GM18520 (cell line): ENCODE measurements around the gene TSHZ2.
"Not testable (repeated sequence)": the region's sequence is repeated elsewhere in the genome, so short reads cannot be mapped to it uniquely, and the experiment has no call there.

ENCODE experiments used
- ATAC-seq: cut with Tn5 transposase; IDR thresholded peaks from one replicate; pipeline ENCODE4 v1.9.1; 2021; ENCODE audit not compliant: unreplicated experiment

The TSHZ2 gene

DNA sequence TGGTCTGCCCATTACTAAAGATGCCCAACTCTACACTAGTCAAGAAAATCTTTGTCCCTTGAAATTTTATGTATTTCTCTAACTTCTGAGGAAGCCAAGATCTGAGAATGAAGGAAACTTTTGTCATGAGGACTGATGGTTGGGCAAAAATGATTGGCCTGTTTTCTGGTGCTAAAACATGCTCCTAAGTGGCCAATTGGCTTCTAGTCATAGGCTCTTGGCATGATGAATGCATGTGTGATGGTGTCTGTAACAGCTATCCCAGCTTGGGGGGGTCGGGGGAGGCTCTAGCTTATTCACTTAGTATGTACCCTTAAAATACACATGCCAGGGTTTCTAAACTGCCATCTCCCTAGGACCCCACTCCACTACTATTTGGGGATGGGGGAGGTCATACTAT, 392.9 kb downstream of the TSHZ2 start:
- no peak for ATAC-seq

DNA sequence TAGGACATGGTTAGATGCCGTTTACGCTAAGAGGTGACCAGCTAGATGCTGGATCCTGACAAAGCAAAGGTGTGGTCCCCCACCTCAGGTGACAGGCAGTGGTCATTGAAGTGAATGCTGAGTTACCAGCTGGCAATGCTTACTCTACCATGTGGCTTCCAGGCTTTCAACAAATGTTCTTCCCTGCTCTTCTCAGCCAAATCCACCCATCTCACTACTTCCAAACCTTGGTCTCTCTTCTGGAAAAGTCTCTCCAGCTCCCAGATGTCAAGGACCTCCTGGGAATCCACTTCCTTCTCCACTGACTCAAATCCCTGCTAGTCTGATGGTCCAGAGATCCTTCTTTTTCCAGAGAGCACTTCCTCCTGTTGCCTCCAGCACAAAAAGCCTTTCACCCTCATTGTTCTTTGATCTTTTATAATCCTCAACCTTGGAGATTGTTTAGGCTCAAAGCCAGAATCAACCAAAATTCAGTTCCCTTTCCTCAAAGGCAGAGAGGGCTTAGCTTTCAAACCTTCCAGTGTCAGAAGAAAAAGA, 393.4 kb downstream of the TSHZ2 start:
- no peak for ATAC-seq

DNA sequence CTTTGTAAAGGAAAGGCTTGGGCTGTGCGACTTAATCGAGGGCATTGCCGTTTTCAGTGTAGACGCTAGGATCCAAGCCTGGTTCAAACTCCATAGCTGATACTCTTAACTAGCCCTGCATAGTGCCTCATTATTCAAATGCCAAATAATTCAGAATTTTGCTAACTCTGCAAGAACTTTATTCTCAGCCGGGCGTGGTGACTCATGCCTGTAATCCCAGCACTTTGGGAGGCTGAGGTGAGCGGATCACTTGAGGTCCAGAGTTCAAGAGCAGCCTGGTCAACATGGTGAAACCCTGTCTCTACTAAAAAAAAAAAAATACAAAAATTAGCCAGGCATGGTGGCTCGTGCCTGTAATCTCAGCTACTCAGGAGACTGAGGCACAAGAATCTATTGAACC, 394.8 kb downstream of the TSHZ2 start:
- not testable (repeated sequence) for ATAC-seq

DNA sequence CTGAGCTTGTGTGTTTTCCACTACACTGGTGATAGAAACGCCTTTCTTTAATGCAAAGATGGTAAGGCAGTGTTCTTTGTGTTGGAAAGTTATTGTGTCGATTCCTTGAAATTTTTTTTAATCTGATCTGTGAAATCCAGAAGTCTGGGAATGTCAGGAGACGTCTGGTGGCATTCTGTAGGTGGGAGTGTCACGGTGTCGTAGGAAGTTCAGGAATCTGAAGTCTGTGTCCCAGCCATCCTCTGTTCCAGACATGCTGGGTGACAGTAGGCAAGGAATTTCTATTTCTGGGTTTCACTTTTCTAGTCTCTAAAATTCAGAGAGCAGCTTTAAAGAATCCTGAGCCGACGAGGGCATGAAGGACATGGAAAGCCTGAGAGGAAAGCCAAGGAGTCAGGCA, 397.7 kb downstream of the TSHZ2 start:
- no peak for ATAC-seq

DNA sequence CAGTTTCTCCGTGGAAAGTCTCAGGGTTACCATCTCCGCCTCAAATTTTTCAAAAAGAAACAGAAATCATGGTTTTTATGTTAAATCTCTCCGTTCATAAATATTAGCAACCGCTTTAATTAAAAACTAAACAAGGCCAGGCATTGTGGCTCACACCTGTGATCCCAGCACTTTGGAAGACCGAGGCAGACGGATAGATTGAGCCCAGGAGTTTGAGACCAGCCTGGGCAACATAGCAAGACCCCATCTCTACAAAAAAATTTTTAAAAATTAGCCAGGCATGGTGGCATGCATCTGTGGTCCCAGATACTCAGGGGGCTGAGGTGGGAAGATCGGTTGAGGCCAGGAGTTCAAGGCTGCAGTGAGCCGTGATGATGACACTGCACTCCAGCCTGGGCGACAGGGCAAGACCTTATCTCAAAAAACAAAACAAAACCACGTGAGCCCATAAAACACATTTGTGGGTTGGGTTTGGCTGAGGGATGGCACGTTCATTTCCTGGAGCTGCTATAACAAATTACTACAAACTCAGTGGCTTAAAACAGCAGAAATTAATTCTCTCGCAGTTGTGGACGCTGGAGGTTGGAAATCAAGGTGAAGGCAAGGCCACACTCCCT, 398.3 kb downstream of the TSHZ2 start:
- no peak for ATAC-seq

DNA sequence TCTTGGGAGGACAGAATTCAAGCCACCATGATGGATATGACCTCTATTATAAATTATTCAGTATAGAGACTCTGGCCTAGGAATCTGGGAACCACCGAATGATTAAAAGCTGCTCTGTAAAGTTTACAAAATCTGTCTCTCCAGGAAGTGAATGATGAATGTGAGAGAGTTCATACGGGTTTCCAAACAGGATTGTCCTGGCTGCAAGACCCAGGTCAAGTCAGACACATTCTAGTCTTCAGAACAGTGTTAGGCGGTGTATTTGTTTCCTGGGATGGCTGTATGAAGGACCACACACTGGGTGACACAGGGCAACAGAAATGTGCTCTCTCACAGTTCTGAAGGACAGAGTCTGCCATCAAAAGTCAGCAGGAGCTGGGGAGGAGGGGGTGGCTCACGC, 399.1 kb downstream of the TSHZ2 start:
- ATAC-seq, result no peak

DNA sequence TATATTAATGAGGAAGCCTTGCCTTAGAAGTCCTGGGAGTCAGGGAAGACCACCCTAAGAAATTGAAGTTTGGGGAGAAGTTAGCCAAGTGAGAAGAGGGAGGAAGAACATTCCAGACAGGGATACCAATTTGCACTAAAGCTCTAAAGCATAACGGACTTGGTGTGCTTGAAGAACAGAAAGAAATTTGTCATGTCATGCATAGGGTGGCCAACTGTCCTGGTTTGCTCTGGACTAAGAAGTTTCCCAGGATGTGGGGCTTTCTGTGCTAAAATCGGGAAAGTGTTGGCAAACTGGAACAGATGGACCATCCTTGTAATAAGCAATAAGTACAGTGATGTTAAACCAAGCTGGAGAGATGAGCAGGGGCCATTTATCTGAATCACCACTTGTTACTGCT, 403.9 kb downstream of the TSHZ2 start:
- no peak for ATAC-seq

DNA sequence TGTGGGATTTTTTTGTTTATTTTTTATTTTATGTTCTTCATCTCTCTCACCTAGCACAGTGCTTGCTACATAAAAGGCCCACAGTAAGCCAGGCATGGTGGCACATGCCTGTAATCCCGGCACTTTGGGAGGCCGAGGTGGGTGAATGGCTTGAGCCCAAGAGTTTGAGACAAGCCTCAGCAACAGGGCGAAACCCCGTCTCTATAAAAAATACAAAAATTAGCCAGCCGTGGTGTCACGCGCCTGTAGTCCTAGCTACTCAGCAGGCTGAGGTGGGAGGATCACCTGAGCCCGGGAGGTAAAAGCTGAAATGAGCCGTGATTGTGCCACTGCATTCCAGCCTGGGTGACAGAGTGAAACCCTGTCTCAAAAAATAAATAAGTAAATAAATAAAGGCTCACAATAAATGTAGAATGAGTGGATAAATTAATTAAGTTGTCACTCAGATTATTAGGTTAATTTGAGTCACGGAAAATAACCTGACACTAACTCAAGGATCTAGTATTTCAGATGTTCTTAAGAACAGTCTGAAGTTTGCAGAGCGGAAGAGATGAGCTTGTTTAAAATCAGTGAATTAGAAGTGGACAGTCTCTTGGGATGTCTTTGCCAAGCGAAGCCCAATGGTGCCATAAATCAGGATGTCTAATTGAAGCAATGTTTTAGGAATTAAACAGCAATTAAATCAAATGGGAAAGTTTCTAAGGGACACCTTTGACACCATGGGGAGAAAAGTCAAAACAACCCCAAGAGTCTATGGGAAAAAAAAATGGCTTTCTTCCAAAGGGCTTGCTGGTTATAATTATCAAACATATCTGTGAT, 407.1 kb downstream of the TSHZ2 start:
- ATAC-seq, result no peak

DNA sequence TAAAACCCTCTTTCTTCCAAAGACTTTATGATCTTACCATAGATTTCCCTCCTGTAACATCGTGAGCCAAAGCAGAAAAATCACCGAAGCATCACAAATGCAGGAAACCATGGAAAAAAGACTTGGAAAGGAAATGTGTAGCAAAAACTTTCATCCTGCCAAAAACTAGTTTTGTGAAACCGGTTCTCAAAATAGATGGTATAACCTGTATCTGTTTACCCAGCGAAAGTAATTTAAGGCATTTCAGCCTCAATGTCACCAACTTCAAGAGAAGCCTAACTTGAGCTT, 407.6 kb downstream of the TSHZ2 start:
- no peak for ATAC-seq

DNA sequence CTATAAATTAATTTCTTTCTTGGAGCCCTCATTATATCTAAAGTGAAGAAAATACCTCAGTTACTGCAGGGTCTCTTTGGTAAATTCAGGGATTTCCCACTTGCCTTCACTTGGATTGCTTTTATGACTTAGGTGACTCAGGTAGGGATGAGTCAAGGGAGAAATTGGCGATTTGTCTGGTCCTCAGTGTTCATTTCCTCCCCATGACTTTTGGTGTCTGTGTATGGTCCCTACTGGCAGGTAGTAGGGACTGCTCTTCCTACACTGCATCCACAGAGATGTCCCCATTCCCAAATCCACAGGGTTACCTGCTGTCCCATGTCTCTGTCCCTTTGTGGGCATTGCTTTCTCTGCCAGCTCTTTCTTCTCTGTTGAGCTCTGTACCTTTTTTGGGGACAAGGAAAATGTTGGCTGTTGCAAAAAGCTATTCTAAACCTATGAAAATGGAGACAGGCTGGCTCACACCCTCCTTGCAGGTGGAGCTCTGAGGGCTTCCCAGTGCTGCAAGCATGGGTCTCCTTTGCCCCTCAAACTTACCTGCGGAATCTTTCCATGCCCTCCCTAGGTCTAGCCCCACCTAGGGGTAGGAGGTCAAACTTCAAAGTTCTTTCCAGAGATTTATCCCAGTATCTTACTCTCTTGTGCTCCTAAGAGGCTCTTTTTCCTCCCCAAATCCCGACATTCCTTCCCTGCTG, 409.6 kb downstream of the TSHZ2 start:
- ATAC-seq, result no peak

DNA sequence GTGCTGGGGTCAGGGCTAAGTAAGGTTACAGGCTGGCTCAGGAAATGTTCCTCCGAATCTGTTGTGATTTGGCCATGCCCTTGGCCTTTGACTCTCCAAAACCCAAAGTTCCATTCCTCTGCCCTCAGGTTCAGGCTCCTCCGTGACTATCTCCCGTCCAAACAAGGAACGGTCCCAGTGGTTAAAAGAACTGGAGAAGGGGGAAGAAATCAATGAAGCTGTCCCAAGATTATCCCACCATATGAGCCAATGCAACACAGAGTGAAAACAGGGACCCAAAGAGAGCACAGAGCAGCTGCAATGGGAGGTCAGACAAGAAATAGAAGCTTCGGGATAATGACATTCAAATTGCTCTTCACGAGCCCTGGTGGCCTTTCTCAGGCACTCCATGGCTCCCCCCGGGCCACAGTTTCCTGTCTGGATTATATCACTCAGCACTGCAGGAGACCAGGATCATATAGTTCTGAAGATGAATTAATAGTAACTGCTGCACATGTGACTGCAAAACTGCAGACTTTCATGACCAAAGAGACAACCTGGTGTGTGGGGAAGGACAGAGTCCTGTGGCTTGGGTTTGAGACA, 410.2 kb downstream of the TSHZ2 start:
- ATAC-seq, result no peak

DNA sequence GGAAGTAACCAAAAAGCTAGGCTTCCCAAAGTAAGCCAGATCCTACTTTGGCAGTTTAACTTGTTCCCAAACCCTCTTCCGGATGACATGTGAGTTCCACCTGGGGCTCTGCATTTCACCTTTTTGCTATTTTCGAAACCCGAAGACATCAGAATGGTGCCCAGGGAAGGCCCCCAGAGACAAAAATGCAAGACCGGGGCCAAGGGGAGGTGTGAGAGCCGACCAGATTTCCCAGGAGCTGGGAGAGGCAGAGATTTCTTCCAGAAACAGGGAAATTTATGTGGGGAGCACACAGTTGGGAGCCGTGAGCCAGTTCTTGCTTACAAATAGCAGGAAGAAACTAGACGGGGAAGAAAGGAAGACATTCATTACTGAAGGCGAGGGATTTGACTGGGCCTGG, 411.8 kb downstream of the TSHZ2 start:
- no peak for ATAC-seq

DNA sequence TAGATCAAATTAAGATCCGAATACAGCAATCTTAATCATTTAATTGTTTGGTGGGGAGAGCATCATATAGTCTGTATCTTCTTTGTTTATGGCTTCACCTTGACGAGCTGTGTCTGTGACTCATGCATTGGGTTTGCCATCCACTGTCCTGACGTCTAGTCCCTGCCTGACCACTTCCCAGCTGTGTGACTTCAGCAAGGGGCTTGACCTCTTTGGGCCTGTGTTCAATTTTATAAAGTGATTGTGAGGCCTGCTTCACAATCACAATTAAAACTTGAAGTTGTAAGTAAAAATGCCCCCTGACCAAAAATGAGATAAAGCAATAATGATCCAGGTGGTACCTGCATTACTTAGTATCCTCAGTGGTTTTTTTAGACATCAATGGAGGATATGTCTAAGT, 412.2 kb downstream of the TSHZ2 start:
- no peak for ATAC-seq

DNA sequence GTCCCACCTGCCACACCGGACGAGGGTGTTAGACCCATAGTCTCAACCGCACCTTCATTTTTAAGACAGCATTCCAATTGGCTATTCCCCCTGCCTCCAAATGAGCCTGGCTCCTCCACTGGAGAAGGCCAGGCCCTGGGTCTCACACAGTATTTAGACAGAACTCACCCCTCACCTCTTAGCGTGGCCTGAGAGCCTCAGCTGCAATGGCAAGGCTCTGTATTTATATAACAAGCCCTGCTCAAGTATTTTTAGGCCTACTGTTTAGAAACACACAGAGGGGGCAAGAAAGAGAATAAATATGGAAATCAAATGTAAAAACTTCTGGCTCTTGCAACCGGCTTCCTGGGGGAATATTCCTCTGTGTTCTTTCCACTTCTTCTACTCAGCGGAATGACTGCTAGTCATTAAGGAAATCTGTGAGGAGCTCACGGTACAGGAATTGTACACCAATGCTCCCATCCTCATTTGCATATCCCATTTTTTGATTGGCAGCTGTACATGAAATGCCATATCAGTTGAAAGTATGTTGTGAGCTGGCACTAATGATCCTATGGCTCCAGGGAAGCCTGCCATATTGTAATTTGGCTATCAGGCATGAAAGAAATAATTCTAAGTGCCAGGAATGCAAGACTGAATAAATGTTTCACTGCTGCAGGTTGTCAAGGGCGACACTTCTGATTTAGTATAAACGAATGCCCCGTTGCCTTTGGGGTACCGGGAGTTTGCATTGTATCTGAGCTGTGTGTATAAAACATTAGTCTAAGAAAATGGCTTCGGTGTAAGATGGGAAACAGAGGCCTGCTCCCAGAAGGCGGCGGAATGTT, 414.0 kb downstream of the TSHZ2 start:
- ATAC-seq, result no peak

DNA sequence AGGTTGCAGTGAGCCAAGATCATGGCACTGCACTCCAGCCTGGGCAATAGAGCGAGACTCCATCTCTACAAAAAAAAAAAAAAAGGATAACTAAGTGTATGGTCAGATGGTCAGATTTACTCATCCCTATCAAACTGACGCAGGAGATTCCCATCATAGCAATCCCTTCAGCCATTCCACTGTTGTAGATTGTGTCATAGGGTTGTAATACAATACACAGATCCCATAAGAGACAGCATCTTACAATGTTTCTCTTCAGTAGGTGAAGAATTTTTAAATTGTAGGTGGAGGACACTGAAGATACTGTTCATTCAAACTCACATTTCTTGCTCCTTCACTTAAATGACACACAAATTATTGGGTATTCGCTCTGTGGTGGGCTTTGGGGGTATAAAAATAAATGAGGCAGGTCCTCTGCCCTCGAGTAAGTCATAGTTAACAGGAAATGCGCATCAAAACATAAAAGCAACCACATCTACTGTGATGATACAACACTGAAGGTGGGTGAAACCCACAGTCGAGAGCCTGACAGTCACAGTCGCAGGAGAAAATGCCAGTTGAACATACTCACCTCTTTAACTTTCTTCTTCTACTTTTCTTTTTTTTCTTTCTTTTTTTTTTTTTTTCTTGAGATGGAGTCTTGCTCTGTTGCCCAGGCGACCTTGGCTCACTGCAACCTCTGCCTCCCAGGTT, 416.0 kb downstream of the TSHZ2 start:
- no peak for ATAC-seq

DNA sequence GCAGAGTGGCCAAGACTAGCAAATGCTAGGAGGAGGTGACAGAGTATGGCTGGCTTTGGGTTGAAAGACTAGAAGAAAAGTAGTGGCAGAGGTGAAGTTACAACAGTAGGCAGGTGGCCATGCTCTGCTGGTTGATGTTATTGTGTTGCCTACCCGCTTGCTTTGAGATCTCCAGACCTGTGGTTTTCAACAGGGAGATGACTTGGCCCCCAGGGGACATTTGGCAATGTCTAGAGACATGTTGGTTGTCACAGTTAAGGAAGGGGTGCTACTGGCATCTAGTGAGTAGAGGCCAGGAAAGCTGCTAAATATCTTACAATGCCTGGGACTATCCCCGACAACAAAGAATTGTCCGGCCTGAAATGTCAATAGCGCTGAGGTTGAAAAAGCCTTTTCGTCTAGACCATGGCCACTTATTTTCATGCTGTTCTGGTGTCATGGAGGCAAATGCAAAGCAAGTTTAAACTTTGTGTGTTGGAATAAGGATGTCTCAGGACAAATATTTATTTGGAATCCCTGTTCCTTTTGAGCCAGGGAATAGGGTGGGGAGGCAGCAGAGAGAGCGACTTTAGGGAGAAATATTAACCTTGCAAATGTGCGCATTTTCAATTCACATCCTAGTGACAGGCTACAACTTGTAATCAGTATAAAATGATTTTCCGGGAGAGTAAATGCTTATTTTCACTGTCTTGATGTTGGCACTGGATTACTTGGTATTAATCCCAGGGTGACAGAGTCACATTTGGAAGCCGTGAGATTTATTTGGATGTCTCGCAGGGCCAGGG, 417.6 kb downstream of the TSHZ2 start:
- ATAC-seq, result no peak

DNA sequence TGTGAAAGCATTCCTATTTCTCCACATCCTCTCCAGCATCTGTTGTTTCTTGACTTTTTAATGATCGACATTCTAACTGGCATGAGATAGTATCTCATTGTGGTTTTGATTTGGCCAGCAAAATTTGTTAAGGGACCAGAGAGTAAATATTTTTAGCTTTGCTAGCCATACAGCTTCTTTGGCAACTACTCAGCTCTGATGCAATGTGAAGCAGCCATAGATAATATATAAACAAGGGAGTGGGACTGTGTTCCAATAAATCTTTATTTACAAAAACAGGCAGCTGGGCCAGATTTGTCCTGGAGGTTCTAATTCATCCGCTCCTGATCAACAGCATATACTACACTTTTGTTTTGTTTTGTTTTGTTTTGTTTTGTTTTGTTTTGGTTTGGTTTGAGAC, 418.6 kb downstream of the TSHZ2 start:
- no peak for ATAC-seq

DNA sequence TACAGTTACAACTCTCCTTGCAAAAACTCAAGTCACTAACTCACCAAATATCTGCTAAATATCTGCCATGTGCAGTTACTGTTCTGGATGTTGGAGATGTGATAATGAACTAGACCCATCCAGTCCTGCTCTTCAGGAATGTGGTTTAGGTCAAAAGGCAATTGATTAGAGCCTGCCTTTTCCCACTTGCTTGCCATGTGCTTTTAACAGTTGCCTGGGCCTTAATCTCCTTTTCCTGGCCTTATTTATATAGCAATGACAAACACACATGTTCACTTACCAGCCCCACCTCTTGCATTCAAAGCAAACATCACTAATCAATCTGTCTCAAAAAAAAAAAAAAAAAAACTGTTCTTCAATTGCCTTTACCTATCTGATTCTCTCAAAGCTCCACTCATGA, 422.3 kb downstream of the TSHZ2 start:
- no peak for ATAC-seq

DNA sequence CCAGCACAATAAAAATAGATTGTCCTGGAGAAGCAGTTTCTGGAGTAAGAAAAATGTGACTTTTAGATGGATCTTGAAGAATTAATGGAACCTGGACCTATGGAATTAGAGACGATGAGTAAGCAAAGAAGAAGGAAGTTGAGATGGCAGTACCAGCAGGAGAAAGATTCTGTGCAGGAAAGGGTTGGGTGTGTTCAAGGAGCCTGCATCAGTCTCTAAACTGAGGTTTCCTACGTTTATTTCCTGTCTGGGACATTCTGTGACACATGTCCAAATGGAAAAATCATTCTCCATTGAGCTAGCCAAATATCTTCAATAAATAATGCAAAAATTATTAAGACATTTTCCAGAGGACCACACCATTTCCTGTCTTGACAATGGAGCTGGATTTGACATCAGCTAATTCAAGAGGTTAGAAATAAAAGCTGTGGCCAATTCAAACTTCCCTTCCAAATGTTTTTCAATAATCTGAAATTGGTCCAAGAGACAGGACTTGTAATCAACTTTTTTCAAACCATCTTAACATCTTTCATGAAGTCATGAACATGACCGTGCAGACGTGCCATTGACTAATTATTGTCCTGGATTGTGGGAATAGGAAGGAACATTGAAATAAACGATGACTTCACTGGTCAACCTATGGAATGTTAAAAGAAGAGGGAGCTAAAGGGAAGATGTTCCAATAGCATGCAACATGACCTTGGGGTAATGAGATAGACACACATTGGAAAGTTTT, 423.2 kb downstream of the TSHZ2 start:
- ATAC-seq, result no peak
